Keratinocyte (primary cell): ENCODE data around the gene USP37.

Experiments used
- CTCF ChIP-seq, 3 experiments: IDR thresholded peaks in 1 of 3; conservative IDR thresholded peaks in 1 of 3; optimal IDR thresholded peaks in 1 of 3; 2 replicates in 2 of 3; 3 replicates in 1 of 3; pipeline versions ENCODE3 to v1.5.1; 2011; ENCODE audit warnings: low read length in 3 of 3, mild to moderate bottlenecking in 3 of 3, moderate library complexity in 2 of 3, control low read depth in 1 of 3, inconsistent platforms in 1 of 3; ENCODE audit not compliant: insufficient read depth in 2 of 3; ENCODE audit errors: extremely low read depth in 1 of 3
- EZH2 ChIP-seq: IDR thresholded peaks from one replicate; pipeline ENCODE4 v1.6.1; 2012; ENCODE audit warnings: inconsistent platforms, mild to moderate bottlenecking, low read length, moderate library complexity

DNA sequence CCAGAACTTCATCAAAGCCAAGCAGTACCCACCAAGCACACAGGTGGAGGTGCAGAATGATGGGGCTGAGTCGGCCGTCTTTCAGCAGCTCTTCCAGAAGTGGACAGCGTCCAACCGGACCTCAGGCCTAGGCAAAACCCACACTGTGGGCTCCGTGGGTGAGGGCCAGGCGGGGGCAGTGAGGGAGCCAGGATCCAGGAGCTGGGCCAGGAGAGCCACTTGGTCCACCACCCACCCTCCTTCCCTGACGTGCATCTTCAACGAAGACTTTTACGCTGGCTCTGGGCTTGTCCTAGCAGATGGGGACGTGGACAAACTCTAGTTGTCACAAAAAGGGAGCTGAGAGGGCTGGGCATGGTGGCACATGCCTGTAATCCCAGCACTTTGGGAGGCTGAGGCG lies 137.4 kb downstream of the USP37 start:
- TF ChIP-seq CTCF (optimal IDR thresholded peaks at IDR 0.05 in 1 of 3, IDR thresholded peaks at IDR 0.05 in 1 of 3, conservative IDR thresholded peaks at IDR 0.05 in 1 of 3; ENCODE audit: extremely low read depth in 1 of 3, insufficient read depth in 2 of 3, low read length in 3 of 3) (no peak), EZH2 (no peak)
